GM21390 (cell line): ENCODE measurements around the gene SRPK3.
"Not testable (repeated sequence)": the region's sequence is repeated elsewhere in the genome, so short reads cannot be mapped to it uniquely, and the experiment has no call there.

Experiments used
- ATAC-seq: cut with Tn5 transposase; IDR thresholded peaks from one replicate; pipeline ENCODE4 v1.9.1; 2021; ENCODE audit not compliant: unreplicated experiment

SRPK3 gene

DNA sequence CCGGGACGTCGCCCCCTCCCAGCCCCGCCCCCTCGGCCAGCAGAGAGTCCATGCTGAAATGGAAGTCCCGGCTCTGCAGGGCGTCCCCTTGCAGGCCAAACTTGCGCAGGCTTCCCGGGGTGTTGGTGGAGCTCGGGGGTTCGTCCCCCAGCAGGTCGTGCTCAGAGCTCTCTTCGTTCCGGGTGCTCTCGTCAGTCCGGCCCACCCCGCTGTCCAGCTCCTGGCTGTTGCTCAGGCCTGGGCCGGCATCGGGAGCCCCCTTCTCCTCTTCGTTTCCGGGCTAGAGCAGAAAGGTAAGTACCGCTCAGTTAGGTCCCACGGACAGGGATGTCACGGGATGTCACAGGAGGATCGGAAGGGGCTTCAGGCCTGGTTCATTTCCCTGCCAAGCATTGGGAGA lies 23.8 kb downstream of the SRPK3 start:
- ATAC-seq, result no peak

DNA sequence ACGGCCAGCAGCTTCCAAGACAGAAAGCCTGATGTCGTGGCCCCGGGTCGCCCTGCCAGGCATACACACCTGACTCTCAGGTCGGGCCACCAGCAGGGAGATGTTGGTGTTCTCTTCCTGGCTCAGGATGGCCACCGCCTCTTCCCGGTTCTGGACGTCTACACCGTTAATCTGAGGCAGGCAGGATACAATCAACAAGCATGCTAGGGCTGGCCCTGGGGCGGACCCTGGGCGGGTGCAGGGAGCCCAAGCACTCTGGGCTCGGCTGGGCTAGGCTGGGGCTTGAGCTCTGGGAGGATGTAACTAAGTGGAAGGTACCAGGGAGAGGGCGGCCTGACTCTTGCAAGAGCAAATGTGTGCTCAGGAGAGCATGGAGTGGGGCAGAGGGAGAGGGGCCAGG lies 24.6 kb downstream of the SRPK3 start:
- no peak for ATAC-seq

DNA sequence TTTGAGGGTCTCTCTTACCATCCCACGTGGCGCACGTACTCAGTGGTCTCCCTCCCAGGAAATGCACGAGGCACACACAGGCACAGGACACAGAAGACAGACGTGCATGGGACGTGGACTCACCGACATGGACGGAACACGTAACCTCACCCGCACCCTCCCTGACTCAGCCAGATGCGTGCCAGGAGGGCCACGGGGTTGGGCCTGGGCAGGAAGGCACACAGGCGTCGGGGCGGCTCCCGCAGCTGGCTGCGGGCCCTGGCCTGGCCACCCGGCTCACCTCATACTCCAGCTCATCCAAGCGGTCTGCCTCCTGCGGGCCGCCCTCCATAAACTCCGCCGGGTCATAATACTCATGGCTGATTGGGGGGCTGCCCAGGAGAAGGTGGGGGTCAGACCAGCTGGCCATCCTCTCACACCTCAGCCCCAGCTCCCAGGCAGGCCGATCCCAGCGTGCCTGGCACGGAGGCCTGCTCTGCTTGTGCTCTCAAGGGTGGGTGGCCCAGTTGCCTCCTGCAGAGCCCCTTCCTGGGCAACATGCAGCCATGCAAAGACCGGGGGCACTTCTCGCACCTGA lies 26.2 kb downstream of the SRPK3 start:
- no peak for ATAC-seq

DNA sequence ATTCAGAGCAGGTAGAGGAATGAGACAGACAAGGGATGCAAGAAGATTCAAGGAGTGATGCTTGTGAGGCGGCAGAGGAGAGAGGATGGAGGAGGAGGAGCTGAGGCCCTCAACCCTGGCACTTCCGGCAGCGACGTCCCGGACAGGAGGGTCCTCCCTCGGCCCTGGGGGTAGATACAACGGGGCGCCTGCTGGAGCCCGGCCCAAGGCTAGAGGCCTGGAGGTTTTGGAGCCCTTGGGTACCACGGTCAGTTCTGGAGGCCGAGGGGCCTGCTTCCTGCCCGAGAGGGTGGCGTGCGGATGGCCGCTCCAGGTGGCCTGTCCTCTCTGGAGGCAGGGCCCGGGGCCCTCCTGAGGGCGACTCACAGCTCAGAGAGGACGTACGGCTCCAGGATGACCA lies 27.1 kb downstream of the SRPK3 start:
- ATAC-seq, result no peak

DNA sequence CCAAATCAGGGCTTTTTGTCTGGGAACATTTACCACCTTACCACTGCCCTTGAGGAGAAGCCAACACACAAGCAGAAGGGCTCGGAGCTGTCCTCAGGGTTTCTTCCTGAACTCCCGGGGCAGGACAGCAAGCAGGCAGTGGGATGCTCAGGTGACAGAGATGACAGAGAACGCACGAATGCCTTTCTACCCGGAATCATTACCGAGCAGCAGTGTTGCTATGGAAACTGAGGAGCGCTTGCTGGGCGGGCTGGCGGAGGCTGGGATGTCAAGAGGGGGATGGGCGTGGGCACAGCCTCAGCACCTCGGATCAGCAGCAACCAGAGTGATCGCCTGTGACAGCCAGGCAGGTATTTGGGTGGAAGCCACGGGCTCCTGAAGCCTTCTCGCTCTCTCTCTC lies 31.4 kb downstream of the SRPK3 start:
- no peak for ATAC-seq

DNA sequence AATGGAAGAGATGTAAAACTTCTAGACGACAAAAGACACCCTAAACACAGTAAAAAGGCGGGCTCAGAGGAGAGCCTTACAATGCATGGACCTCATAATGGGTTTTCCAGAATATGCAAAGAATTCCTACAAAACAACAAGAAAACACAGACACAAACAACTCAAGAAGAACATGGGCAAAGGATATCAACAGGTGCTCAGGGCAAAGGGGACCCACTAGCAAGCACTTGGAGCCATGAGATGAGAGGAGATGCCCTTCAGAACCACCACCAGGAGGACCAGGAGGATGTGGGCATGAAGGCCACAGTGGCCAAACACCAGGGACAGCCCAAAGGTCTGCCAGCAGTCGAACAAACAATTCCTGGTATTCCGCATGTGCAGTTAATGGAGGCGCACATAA lies 32.3 kb downstream of the SRPK3 start:
- no peak for ATAC-seq

DNA sequence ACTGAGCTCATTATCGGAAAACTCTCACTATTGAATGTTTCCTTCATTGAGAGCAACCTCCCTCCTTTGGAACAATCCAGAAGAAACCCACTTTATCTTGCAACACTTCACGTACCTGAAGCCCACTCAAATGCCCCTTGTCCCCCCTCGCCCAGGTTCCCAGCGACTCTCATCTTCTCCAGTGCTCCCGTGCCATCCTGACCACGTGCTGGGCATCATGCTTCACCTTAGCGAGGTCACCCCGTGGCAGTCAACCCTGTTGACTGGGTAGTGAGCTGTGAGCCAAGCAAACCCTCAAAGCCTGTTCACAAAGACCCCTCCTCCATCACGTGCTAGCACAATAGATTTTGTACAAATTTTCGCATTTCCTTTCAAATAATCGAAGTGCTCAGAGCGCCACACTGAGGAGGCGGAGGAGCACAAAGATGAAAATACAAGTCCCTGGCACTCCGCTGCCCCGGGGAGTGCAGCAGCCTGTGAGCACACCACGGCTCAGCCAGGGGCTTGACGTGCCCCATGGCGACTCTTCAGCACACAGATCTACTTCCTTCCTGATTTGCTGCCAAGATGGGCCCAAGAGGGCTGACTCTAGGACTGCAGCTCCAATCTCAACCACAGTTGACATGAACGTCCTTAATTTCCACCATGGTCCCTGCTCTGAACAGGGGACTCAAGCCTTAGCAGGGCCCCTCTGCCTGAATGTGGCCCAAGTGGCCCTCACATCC lies 33.9 kb downstream of the SRPK3 start:
- no peak for ATAC-seq

DNA sequence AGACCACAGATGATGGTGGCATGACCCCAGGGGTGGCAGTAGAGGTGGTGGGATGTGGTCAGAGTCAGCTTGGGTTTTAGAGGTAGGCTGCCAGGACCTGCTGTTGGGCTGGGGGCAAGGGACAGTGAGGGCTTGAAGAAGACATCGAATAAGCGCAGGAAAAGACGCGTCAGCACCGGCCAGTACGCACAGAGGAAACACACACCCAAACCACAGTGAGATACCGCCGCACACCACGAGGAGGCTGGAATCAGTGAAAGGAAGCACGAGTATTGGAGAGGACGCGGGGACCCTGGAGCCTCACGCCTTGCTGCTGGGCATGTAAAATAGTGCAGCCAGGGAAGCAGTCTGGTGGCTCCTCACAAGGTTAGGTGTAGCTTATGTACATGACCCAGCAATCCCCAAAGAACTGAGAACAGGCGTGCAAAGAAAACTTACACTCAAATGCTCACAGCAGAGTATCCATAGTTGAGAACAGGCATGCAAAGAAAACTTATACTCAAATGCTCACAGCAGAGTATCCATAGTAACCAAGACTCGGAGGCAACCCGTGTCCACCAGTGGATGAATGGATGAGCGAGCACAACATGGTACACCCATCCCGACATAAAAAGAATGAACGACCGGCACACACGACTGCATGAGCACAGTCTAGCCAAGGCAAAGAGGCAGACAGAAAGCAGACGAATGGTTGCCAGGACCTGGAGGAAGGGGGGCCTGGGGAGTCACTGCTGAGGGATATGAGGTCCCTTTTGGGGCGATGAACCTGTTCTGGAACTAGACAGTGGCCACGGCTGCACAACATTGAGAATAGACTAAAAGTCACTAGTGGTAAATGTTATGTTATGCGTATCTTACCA lies 36.2 kb downstream of the SRPK3 start:
- no peak for ATAC-seq

DNA sequence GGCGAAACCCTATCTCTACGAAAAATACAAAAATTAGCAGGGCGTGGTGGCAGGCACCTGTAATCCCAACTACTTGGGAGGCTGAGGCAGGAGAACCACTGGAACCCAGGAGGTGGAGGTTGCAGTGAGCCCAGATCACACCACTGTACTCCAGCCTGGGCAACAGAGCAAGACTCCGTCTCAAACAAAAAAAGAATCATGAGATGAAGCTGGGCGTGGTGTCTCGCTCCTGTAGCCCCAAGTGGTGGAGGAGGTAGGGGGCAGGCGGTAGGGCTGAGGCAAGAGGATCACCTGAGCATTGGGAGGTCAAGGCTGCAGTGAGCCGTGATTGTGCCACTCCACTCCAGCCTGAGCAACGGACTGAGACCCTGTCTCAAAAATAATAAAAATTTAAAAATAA lies 37.2 kb downstream of the SRPK3 start:
- ATAC-seq, result not testable (repeated sequence)

DNA sequence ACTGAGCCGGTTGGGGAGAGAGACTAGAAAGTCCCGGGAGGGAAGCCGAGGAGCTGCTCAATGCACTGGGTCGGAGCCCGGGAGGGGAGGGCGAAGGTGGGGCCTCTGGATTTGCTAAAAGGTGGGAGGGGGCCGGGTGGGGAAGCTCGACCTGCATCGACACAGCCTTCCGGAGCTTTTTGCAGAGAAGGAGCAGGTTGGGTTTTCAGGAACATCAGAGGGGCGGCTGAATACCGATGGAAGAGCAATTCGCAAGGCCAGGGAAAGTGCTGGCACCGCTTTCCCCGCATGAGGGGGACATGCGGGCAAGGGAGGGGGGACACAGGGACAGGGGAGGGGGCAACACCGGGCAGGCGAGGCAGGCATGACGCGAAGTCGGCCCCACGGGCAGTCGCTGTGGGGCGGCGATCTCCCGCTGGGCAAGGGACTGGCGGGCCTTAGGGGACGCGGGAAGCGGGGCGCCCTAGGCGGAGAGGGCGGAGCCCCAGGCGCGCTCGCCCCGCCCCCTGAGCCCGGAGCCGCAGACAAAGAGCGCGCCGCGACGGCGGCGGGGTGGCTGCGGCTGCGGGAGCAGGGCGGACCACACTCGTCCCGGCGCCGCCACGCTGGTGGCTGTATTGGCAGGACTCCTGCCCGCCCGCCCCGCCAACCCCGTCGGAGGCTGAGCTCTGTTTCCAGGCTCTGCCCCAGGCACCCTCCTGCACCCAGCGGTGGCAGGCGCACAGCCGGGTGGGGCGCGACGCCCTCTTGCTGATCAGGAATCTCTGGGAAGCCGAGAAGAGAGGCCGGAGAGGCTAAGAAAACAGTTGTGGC lies 37.9 kb downstream of the SRPK3 start:
- ATAC-seq, result no peak

DNA sequence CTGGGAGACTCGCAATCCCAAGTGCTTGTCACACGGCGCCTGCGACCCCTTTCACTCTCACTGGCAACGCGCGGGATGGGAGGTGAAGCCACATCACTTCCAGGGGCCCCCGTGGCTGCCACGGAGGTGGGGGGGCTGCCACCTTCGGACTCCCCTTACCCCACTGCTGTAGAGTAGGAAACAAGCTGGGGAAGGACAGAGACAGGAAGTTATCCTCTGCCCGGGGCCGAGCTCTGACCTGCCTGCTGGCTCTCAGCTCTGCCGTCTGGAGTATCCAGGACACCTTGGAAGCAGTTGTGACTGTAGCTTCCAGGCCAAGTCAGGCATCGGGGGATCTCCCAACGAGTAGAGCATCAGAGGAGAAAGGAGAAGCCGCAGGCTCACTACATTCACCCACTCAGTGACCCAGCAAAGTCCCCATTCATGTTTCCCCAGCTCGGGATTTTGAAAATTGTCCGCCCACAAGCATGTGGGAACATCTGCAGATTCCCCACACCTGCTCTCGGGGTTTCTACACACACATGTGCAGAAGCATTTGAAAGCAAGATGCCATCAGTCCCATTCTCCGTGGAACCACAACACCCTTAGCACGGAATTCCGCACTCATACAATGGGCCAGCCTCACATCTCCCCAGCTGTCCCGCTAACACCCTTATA lies 38.7 kb downstream of the SRPK3 start:
- no peak for ATAC-seq

DNA sequence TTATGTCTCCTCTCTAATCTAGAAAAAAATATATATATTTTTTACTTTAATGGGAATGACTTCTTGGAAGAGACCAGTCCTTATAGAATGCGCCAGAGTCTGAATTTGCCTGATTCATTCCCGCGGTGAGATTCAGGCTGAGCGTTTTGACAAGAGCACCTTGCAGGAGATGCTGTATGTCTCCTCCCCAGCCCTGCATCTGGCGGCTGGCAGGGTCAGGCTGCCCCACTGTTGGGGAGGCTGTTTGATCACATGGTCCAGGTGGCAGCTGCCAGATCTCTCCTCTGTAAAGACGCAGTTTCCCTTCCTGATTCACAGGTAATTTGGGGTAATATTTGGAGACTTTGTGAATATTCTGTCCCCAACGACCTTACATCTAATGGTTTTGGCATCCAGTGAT lies 39.8 kb downstream of the SRPK3 start:
- no peak for ATAC-seq

DNA sequence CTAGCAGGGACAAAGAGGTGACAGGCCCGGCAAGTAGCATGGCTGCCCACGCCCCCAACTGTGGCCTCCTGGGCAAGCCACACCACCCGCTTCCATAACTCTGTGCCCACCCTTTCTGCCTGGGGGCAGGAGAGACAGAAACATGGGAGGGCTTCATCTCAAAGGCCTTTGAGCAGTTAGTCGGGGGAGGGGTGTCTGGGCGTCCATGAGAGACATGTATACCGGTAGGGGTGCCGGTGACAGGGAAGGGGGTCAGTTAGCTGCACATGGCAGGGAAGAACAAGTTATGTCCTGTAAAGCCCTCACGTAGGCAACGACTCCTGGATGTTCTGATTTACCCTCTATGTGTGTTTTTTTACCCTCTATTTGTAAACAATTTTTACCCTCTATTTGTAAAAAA lies 40.2 kb downstream of the SRPK3 start:
- ATAC-seq, result no peak

DNA sequence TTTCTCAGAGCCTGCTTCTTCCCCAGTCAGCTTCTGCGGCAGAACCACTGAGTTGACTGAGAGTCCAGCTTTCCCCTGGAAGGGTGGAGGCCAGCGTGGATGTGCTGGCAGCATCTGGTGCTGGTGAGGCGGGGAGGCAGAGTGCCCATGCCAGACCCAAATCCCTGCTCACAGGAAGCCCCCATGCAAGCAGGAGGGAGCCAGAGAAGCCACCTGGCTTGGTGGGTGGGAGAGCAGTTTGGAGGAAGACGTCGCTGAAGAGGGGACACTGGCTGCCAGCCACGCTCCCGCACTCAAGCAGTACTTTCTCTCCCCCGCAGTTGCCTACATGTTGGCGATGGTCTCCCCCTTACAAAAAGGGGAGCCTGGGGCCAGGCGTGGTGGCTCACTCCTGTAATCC lies 43.5 kb downstream of the SRPK3 start:
- no peak for ATAC-seq

DNA sequence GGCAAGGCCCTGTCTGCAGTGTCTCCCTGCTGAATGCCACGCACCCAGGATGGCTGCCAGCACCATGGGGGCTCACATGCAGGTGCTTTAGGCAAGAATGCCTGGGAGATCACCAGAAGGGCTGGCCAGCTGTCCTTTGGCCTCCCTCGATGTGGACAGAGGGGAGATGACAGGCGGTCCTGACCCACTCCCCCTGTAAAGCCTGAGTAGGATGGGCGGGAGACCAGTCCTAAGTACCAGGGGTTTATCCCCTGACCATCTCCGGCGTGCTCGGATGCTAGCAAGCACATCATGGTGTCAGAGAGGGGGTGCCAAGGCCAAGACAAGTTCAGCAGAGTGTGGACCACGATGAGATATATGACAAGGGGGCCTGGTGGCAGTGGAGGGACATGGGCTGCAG lies 44.2 kb downstream of the SRPK3 start:
- no peak for ATAC-seq

DNA sequence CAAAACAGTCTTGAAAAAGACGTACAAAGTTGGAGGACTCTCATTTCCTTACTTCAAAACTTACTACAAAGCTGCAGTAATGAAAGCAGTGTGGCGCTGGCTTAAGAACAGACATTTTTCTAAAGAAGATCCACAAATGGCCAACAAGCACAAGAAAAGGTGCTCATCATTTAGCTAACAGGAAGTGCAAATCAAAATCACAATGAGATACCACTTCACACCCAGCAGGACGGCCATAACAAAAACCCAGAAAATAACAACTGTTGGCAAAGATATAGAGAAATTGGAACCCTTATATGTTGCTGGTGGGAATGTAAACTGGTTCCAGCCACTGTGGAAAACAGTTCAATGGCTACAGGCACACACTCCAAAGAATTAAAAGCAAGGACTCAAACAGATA lies 46.2 kb downstream of the SRPK3 start:
- ATAC-seq, result no peak

DNA sequence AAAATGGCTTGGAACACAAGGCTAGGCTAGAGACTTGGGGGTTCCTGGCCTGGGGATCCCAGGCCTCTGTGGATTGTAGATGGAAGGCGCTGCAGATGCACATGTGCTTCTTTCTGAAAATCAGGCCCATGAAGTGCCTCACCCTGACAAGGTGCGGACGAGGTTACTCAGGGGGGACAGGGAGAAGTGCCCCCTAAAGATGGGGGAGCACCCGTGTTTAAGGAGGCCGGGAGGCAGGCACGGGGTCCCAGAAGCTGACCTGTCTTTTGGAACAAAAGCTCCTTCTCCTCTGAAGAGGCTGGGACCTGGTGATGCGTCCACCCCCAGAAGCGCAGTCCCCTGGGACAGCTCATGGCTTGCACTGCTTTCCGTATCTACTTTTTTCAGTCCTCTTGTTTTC lies 47.1 kb downstream of the SRPK3 start:
- no peak for ATAC-seq

DNA sequence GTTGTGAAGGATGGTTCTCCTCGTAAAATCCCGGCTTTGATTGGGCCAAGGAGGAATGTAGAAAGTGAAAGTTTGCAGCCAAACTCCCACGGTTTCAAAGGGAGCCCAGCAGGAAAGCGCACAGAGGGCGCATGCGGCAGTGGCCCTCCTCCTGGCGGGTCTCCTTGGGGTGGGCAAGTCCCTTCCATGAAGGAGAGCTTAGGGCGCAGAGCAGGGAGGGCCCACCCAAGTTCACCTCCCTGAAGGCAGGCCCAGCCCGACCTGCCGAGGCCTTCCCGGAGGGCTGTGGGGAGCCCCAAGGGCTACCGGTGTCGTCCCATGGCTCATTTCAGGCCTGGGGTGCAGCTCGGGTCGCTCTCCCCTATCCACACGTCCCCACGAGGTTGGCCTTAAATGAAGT lies 47.5 kb downstream of the SRPK3 start:
- no peak for ATAC-seq

DNA sequence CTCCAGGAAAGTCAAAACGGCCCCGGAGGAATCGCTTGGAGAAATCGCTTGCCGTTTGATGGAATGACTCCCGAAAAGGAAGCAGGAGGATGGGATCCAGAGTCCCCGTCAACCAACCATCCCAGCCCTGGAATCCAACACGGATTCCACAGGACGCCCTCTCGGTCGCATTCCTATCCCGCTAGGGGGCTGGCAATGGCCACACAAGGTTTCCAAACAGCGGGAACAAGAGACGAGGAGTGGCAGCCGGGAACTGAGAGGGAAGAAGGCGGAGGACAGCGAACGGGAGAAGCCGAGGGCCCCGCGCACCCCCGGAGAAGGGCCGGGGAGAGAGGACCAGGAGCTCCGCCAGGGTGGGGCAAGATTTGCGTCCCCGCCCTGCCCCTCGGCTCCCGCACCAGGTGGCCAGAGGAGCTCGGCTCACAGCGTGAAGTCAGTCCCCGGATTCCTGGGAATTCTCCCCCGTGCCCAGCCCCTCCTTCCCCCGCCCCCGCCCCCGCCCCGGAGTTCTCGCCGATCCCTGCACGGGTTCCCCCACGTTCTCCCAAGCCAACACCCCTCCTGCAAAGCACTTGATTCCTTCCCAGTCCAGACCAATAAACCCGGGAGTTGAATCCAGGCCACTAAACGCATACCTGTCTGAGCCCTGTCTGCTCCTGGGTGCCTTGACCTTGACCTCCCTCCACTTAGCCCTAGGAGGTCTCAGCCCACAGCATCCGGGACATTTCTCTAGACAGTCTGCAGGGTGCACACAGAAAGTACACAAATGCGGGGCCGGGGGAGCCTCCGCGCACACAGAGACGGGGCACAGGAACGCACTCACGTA lies 48.1 kb downstream of the SRPK3 start:
- ATAC-seq, result no peak

DNA sequence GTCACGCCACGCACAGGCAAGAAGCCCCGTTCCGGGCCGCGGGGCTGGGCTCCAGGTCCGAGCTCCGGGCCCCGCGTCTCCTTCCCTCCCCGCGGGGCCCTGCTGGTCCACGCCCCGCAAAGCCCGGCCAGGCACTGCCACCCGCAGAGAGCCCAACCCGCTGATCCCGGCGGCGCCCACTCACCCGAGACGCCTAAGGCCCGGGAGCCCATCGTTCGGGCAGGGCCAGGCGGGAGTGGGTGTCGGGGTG lies 48.6 kb downstream of the SRPK3 start:
- no peak for ATAC-seq
